HepG2 (cell line): Measurements from ENCODE around the gene AARSD1. TPM values are rescaled to one million over a fixed set of nuclear protein-coding genes. Genes with fewer than 3 reads are reported as not detected.

Experiments used
- ATAC-seq: fragments of 200-7000 bp; cut with Tn5 transposase; 3 replicates; pipeline ENCODE4 v1.9.1; 2020; ENCODE audit warnings: mild to moderate bottlenecking, moderate library complexity
- Bru-seq: library from RNA; stranded (reverse); fragments of 400-500 nt; gene quantifications from one replicate; lab custom pipeline; 2021; lab: Mats Ljungman, UMichigan
- BruChase-seq, 2 experiments: library from RNA; stranded (reverse); fragments of 400-500 nt; gene quantifications; one replicate each; lab custom pipeline; 2021; lab: Mats Ljungman, UMichigan
- BruUV-seq: library from RNA; stranded (reverse); fragments of 400-500 nt; replicated peaks from 2 replicates; lab custom pipeline; 2021; lab: Mats Ljungman, UMichigan
- CTCF ChIA-PET: fragments of 300-600 bp; formaldehyde crosslinking; extraction: SDS; loops from one replicate; lab custom pipeline; 2021; ENCODE audit warnings: low total read pairs, inconsistent platforms, low intra/inter-chr PET ratio; lab: Yijun Ruan, JAX
- POLR2A ChIA-PET: fragments of 350-600 bp; sonication (Branson Sonifier 250); formaldehyde crosslinking; loops from one replicate; lab custom pipeline; 2020; ENCODE audit warnings: antibody characterized with exemption, inconsistent platforms; lab: Yijun Ruan, JAX
- DNase-seq: peaks from one replicate; pipeline ENCODE4 v3.0.0-alpha.2; 2015; ENCODE audit warnings: low spot score
- FAIRE-seq: peaks from 3 replicates; lab custom pipeline; 2011; peaks lifted over from hg19 to GRCh38; lab: Jason Lieb, UNC
- H2AFZ ChIP-seq: one replicate; pipeline ENCODE4 v1.6.1; 2011; ENCODE audit warnings: low read length, inconsistent platforms
- H3K27ac ChIP-seq: fragments of 300-600 bp; 3 replicates; pipeline ENCODE4 v1.8.0; 2011; ENCODE audit warnings: mixed run types, mild to moderate bottlenecking, mixed read lengths, low read length, inconsistent platforms; ENCODE audit not compliant: insufficient read depth; ENCODE audit errors: extremely low read length
- H3K27me3 ChIP-seq, 2 experiments: fragments of 200-600 bp in 1 of 2; 2 replicates in 1 of 2; 3 replicates in 1 of 2; pipeline versions ENCODE4 v1.6.0 to v1.8.0; 2011; ENCODE audit warnings: low read length in 2 of 2, mild to moderate bottlenecking in 2 of 2, moderate library complexity in 2 of 2, inconsistent platforms in 1 of 2; ENCODE audit not compliant: insufficient read depth in 2 of 2, control insufficient read depth in 1 of 2
- H3K36me3 ChIP-seq, 2 experiments: fragments of 200-600 bp in 1 of 2; replicated peaks in 1 of 2; 2 replicates in 1 of 2; 3 replicates in 1 of 2; pipeline versions ENCODE4 v1.5.1 to v1.8.0; 2011; ENCODE audit warnings: low read length in 2 of 2, inconsistent platforms in 1 of 2; ENCODE audit not compliant: insufficient read depth in 2 of 2, control insufficient read depth in 1 of 2
- H3K4me1 ChIP-seq: 2 replicates; pipeline ENCODE4 v1.5.1; 2012; ENCODE audit warnings: low read length, inconsistent platforms; ENCODE audit not compliant: insufficient read depth
- H3K4me2 ChIP-seq: 2 replicates; pipeline ENCODE4 v1.6.0; 2011; ENCODE audit warnings: low read depth, low read length, inconsistent platforms
- H3K4me3 ChIP-seq, 3 experiments: fragments of 200-600 bp in 1 of 3; sonication (generic), shearing (Covaris generic) in 1 of 3; replicated peaks in 1 of 3; 2 replicates each; pipeline ENCODE4 v1.5.1; 2011 to 2016; ENCODE audit warnings: low read length in 3 of 3, inconsistent platforms in 2 of 3, low read depth in 2 of 3, mild to moderate bottlenecking in 2 of 3, control low read depth in 1 of 3, mixed read lengths in 1 of 3; ENCODE audit not compliant: insufficient read depth in 1 of 3
- H3K79me2 ChIP-seq: one replicate; pipeline ENCODE4 v1.6.1; 2011; ENCODE audit warnings: low read length, inconsistent platforms; ENCODE audit not compliant: insufficient read depth
- H3K9ac ChIP-seq: 2 replicates; pipeline ENCODE4 v1.6.0; 2011; ENCODE audit warnings: mild to moderate bottlenecking, low read depth, low read length, inconsistent platforms; ENCODE audit not compliant: insufficient read depth
- H3K9me3 ChIP-seq: 2 replicates; pipeline ENCODE4 v1.5.1; 2012; ENCODE audit warnings: mild to moderate bottlenecking, low read length
- H4K20me1 ChIP-seq: 2 replicates; pipeline ENCODE4 v1.6.0; 2011; ENCODE audit warnings: inconsistent platforms, mild to moderate bottlenecking, low read length, moderate library complexity; ENCODE audit not compliant: insufficient read depth
- ARNT ChIP-seq: fragments of 450-650 bp; IDR thresholded peaks from 2 replicates; pipeline ENCODE4 v1.6.1; 2017
- HOXA9 ChIP-seq: sonication (generic); formaldehyde crosslinking; IDR thresholded peaks from 2 replicates; pipeline ENCODE4 v1.8.1; 2022; ENCODE audit warnings: missing genetic modification reagents, mild to moderate bottlenecking, moderate library complexity, borderline replicate concordance
- HOXD1 ChIP-seq: sonication (generic); formaldehyde crosslinking; IDR thresholded peaks from 2 replicates; pipeline ENCODE4 v1.5.0; 2020; ENCODE audit warnings: missing genetic modification reagents
- PAX8 ChIP-seq: sonication (generic); formaldehyde crosslinking; IDR thresholded peaks from 2 replicates; pipeline ENCODE4 v1.8.0; 2022; ENCODE audit warnings: mild to moderate bottlenecking, missing genetic modification reagents, borderline replicate concordance
- ZNF101 ChIP-seq: sonication (generic); formaldehyde crosslinking; IDR thresholded peaks from 2 replicates; pipeline ENCODE4 v1.4.0; 2020; ENCODE audit warnings: mild to moderate bottlenecking, low read depth, missing genetic modification reagents, borderline replicate concordance
- ZNF207 ChIP-seq: fragments of 450-650 bp; IDR thresholded peaks from 2 replicates; pipeline ENCODE4 v1.6.1; 2016; ENCODE audit warnings: antibody characterized with exemption, borderline replicate concordance
- ZNF768 ChIP-seq: sonication (generic); formaldehyde crosslinking; IDR thresholded peaks from 2 replicates; pipeline ENCODE4 v1.4.0; 2020; ENCODE audit warnings: missing genetic modification reagents
- ZNF788 ChIP-seq: sonication (generic); formaldehyde crosslinking; IDR thresholded peaks from 2 replicates; pipeline ENCODE4 v1.5.0; 2020; ENCODE audit warnings: mild to moderate bottlenecking, missing genetic modification reagents, borderline replicate concordance
- WGBS: methylation state at CpG from one replicate; pipeline ENCODE4 v1.1.6; 2017; ENCODE audit warnings: low lambda C conversion rate; 5-methylcytosine and 5-hydroxymethylcytosine counted together
- in situ Hi-C: cut with HindIII; loops from 2 replicates; pipeline ENCODE4 v1.10.0; 2017; ENCODE audit warnings: low pct_unique_long_range_greater_than_20kb; ENCODE audit not compliant: extremely low pct_ligation_motif_present
- intact Hi-C: fragments of 100-400 bp; cut with micrococcal nuclease; formaldehyde crosslinking; loops from one replicate; pipeline ENCODE4 v1.10.0; 2022; ENCODE audit not compliant: unreplicated experiment
- long read RNA-seq, 2 experiments: library from RNA in 1 of 2; library from polyadenylated mRNA in 1 of 2; stranded (forward) in 1 of 2; unstranded in 1 of 2; transcript quantifications; one replicate each; pipeline ENCODE4 v2.0.0, GENCODE V29; 2019 to 2022
- polyA minus RNA-seq, 3 experiments: library from RNA; depleted of rRNA, polyadenylated mRNA; stranded (reverse); fragments of >200 nt; gene quantifications; 2 replicates each; pipeline ENCODE4 v1.2.3, GENCODE V29; 2011; ENCODE audit warnings: low replicate concordance in 1 of 3
- polyA plus RNA-seq, 8 experiments: library from polyadenylated mRNA; depleted of rRNA in 3 of 8; stranded (reverse) in 7 of 8; unstranded in 1 of 8; fragments of >200 nt; fragmentation: Illumina TruSeq in 4 of 8; extraction: Trizol in 4 of 8; gene quantifications; 2 replicates each; pipeline versions ENCODE4 v1.2.1 to v1.2.3, GENCODE V29; 2011 to 2016; ENCODE audit warnings: low read depth in 4 of 8, missing spikeins in 1 of 8, mixed read lengths in 1 of 8; ENCODE audit not compliant: insufficient read depth in 1 of 8
- total RNA-seq, 5 experiments: library from RNA; depleted of rRNA; stranded (reverse); fragments of >200 nt; fragmentation: Illumina TruSeq; extraction: Trizol; gene quantifications; 2 replicates each; pipeline ENCODE4 v1.2.3, GENCODE V29; 2016; ENCODE audit warnings: low read depth in 1 of 5
- TF ChIP-seq, protein P1 (sequence below): sonication (generic); formaldehyde crosslinking; IDR thresholded peaks from 2 replicates; pipeline ENCODE4 v1.5.0; 2020; ENCODE audit warnings: missing genetic modification reagents
- TF ChIP-seq, protein P2 (sequence below): fragments of 450-650 bp; IDR thresholded peaks from 2 replicates; pipeline ENCODE4 v1.6.1; 2016

Gene AARSD1, protein sequence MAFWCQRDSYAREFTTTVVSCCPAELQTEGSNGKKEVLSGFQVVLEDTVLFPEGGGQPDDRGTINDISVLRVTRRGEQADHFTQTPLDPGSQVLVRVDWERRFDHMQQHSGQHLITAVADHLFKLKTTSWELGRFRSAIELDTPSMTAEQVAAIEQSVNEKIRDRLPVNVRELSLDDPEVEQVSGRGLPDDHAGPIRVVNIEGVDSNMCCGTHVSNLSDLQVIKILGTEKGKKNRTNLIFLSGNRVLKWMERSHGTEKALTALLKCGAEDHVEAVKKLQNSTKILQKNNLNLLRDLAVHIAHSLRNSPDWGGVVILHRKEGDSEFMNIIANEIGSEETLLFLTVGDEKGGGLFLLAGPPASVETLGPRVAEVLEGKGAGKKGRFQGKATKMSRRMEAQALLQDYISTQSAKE
- total RNA-seq (2016; rRNA removed; fragmentation: Illumina TruSeq; extraction: Trizol) (24.7 and 29.8 TPM in 2 replicates), polyA plus RNA-seq (2011; rRNA removed) (25.6 and 29.3 TPM in 2 replicates), polyA minus RNA-seq (2011; rRNA and poly(A)+ RNA removed; ENCODE audit: low replicate concordance) (10.1 and 60.9 TPM in 2 replicates), Bru-seq, nascent RNA (percentile 56 among the genes with signal in this experiment), BruChase-seq, experiment 1, labeled RNA remaining after a 6-hour chase (percentile 66 among the genes with signal in this experiment), BruChase-seq, experiment 2, labeled RNA remaining after a 2-hour chase (percentile 64 among the genes with signal in this experiment)
- 9.4 and 10.6 TPM in 2 replicates for total RNA-seq (2016; cell fraction: cytosol; rRNA removed; fragmentation: Illumina TruSeq; extraction: Trizol; ENCODE audit: low read depth)
- 28.7 and 29.4 TPM in 2 replicates for total RNA-seq (2016; cell fraction: insoluble cytoplasmic fraction; rRNA removed; fragmentation: Illumina TruSeq; extraction: Trizol)
- total RNA-seq (2016; cell fraction: membrane; rRNA removed; fragmentation: Illumina TruSeq; extraction: Trizol): 7.7 and 9.0 TPM in 2 replicates
- 21.2 and 23.9 TPM in 2 replicates for total RNA-seq (2016; cell fraction: nucleus; rRNA removed; fragmentation: Illumina TruSeq; extraction: Trizol)
- 19.5 and 22.2 TPM in 2 replicates for polyA plus RNA-seq (2011; cell fraction: cytosol; rRNA removed)
- polyA plus RNA-seq (2011; cell fraction: nucleus; rRNA removed): 47.0 and 47.5 TPM in 2 replicates
- polyA plus RNA-seq (2012): 15.6 and 19.8 TPM in 2 replicates
- polyA plus RNA-seq (2016; cell fraction: cytosol; fragmentation: Illumina TruSeq; extraction: Trizol; ENCODE audit: low read depth): 5.1 and 7.5 TPM in 2 replicates
- 27.4 and 31.1 TPM in 2 replicates for polyA plus RNA-seq (2016; cell fraction: insoluble cytoplasmic fraction; fragmentation: Illumina TruSeq; extraction: Trizol; ENCODE audit: low read depth)
- polyA plus RNA-seq (2016; cell fraction: membrane; fragmentation: Illumina TruSeq; extraction: Trizol; ENCODE audit: low read depth): 6.9 and 8.4 TPM in 2 replicates
- polyA plus RNA-seq (2016; cell fraction: nucleus; fragmentation: Illumina TruSeq; extraction: Trizol; ENCODE audit: insufficient read depth, low read depth): 69.0 and 74.3 TPM in 2 replicates
- polyA minus RNA-seq (2011; cell fraction: cytosol; rRNA and poly(A)+ RNA removed): 3.8 and 6.1 TPM in 2 replicates
- 25.8 and 45.0 TPM in 2 replicates for polyA minus RNA-seq (2011; cell fraction: nucleus; rRNA and poly(A)+ RNA removed)
- long read RNA-seq, experiment 1, transcript AARSD1-202 (12 exons, 1,322 nt): major isoform, 11 of 14 reads
- long read RNA-seq, experiment 1, partial matches to known transcripts: 0 of 14 reads
- long read RNA-seq, experiment 1, other reads (novel, unspliced or antisense): 3 of 14 reads
- long read RNA-seq, experiment 2, transcript AARSD1-202 (12 exons, 1,322 nt): major isoform, 7 of 13 reads
- long read RNA-seq, experiment 2, partial matches to known transcripts: 1 of 13 reads
- long read RNA-seq, experiment 2, other reads (novel, unspliced or antisense): 5 of 13 reads

DNA sequence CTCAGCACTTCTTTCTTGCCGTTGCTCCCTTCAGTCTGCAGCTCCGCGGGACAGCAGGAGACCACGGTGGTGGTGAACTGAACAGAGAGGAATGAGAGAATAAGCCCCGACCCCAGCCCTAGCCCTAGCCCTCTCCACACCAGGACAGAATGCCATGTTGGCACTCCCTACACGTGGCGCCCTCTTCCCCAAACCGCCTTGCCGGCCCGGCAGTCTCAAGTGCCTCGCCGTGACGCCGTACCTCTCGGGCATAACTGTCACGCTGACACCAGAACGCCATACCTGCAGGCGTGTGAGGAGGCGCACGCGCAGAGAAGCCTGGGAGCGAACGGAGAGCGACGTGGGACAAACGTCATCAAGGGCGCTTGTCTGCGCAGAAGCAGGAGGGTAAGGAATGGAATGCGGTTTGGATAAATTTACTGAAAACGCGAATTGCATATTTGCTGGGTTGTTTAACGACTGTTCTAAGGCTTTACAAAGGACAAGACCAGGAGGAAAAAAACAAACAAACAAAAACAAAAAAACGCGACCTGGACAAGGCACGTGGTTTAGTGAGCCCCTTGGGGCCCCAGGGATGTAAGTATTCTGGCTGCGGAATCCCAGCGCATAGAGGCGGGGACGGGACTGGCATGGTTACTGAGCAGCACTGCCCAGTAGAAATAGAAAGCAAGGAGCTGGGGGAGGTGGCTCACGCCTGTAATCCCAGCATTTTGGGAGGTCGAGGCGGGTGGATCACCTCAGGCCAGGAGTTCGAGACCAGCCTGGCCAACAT is at the start of gene AARSD1:
AARSD1 (minus strand) TSS at position 294 of the 772 bp plus-strand sequence; CDS start at position 280, 14 bp downstream.
- peak within 1 kb of the TSS; percentile 71 for H3K9ac ChIP-seq
- FAIRE-seq (no peak), ATAC-seq (peak; percentile 83), DNase-seq (peak; percentile 70)
- H4K20me1 ChIP-seq: no peaks in the 10 kb centered on the region
- POLR2A ChIA-PET: interaction anchor here (0.5 to 0.8 kb wide), 3 partner anchors 9 to 351 kb away, joined by 3 to 6 read pairs (median 3); partner anchors contain the start of gene RPL27
- no peaks in the 10 kb centered on the region for H3K27me3 ChIP-seq
- in situ Hi-C loops (loop anchor here (10.0 kb wide), 1 partner anchor 60 kb away; the partner anchor contains the start of gene G6PC1), intact Hi-C loops (no loop called here)
- peaks cover 9 to 12% of the 10 kb centered on the region in 2 experiments; a peak in 4 of 5 replicates for H3K36me3 ChIP-seq
- BruUV-seq: no TSS peak
- H3K27ac ChIP-seq: peak within 1 kb of the TSS; percentile 44
- H2AFZ ChIP-seq: no peak within 1 kb of the TSS
- peak within 1 kb of the TSS; percentile 54 for H3K4me2 ChIP-seq
- CTCF ChIA-PET: no interaction called here
- H3K4me3 ChIP-seq: peak within 1 kb of the TSS; percentile 60 to 72 (median 63)
- no peaks in the 10 kb centered on the region for H3K79me2 ChIP-seq
- no peaks in the 10 kb centered on the region for H3K9me3 ChIP-seq
- H3K4me1 ChIP-seq: peaks cover 19% of the 10 kb centered on the region
- WGBS: 70% methylated on average over 43 of the region's 43 CpGs
- TF ChIP-seq ARNT: no peak
- TF ChIP-seq ZNF788 (CRISPR knock-in tag): peak; percentile 59; the same call in 1 of the 2 replicates
- TF ChIP-seq ZNF207: no peak
- no peak for TF ChIP-seq HOXD1 (CRISPR knock-in tag)
- TF ChIP-seq PAX8 (CRISPR knock-in tag): 0 out of 2 replicates have a peak, but pooled peaks have one; percentile 71
- TF ChIP-seq ZNF768 (CRISPR knock-in tag): no peak
- TF ChIP-seq, protein P1, sequence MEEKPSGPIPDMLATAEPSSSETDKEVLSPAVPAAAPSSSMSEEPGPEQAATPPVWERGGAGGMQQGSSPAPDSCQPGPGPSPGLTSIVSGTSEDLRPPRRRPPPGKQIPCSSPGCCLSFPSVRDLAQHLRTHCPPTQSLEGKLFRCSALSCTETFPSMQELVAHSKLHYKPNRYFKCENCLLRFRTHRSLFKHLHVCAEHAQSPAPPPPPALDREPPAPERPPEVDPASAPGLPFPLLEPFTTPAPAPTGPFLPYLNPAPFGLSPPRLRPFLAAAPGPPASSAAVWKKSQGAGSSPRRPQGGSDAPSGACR (CRISPR knock-in tag): no peak
- TF ChIP-seq, protein P2, sequence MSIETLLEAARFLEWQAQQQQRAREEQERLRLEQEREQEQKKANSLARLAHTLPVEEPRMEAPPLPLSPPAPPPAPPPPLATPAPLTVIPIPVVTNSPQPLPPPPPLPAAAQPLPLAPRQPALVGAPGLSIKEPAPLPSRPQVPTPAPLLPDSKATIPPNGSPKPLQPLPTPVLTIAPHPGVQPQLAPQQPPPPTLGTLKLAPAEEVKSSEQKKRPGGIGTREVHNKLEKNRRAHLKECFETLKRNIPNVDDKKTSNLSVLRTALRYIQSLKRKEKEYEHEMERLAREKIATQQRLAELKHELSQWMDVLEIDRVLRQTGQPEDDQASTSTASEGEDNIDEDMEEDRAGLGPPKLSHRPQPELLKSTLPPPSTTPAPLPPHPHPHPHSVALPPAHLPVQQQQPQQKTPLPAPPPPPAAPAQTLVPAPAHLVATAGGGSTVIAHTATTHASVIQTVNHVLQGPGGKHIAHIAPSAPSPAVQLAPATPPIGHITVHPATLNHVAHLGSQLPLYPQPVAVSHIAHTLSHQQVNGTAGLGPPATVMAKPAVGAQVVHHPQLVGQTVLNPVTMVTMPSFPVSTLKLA: 0 out of 2 replicates have a peak, but pooled peaks have one; percentile 15
- no peak for TF ChIP-seq ZNF101 (CRISPR knock-in tag)
- TF ChIP-seq HOXA9 (CRISPR knock-in tag): no peak
